ENCODE measurements around the gene MYO18A. TPM values are rescaled to one million over a fixed set of nuclear protein-coding genes. Genes with fewer than 3 reads are reported as not detected.
A peak's percentile ranks its signal among the peaks of the same experiment; 100 is the strongest.

Gene MYO18A
- total RNA-seq, 1 donor from 2014 or later = 171 TPM

- Histone ChIP-seq H3K27me3 (ENCODE audit: control insufficient read depth in 3 of 3, insufficient read depth in 3 of 3, low read length in 3 of 3) (no peaks in the 10 kb centered on the region), H3K27ac (ENCODE audit: low read depth, low read length) (peak overlapping the region; percentile 12), H3K36me3 (ENCODE audit: control insufficient read depth in 3 of 3, insufficient read depth in 3 of 3, low read length in 3 of 3) (peaks cover 60 to 68% (median 65%) of the 10 kb centered on the region in 3 donors), H3K9me3 (ENCODE audit: control insufficient read depth in 3 of 3, low read length in 3 of 3) (no peaks in the 10 kb centered on the region), H3K4me1 (ENCODE audit: control insufficient read depth in 3 of 3, insufficient read depth in 3 of 3, low read length in 3 of 3) (peaks cover 30 to 57% (median 53%) of the 10 kb centered on the region in 3 donors), H3K4me3 (ENCODE audit: low read length in 3 of 3) (no peak overlapping the region), H3K9ac (ENCODE audit: low read depth in 1 of 3, low read length in 3 of 3) (no peak overlapping the region)
Observed at GRCh38 chr17:29076722-29077121, 103.5 kb downstream of the MYO18A start.

GRCh38 chr17:29076087-29076486 is 104.1 kb downstream of the MYO18A start:
- no peak overlapping the region for H3K27ac ChIP-seq (ENCODE audit: low read depth, low read length)

GRCh38 chr17:29074488-29074887 is 105.7 kb downstream of the MYO18A start:
- H3K4me1 ChIP-seq (ENCODE audit: control insufficient read depth in 3 of 3, insufficient read depth in 3 of 3, low read length in 3 of 3) = peaks cover 39 to 71% (median 65%) of the 10 kb centered on the region in 3 donors
- H3K36me3 ChIP-seq (ENCODE audit: control insufficient read depth in 3 of 3, insufficient read depth in 3 of 3, low read length in 3 of 3) = peaks cover 44 to 52% (median 45%) of the 10 kb centered on the region in 3 donors
- H3K9me3 ChIP-seq (ENCODE audit: control insufficient read depth in 3 of 3, low read length in 3 of 3) = no peaks in the 10 kb centered on the region
- peak overlapping the region; percentile 40 for H3K27ac ChIP-seq (ENCODE audit: low read depth, low read length)
- H3K9ac ChIP-seq (ENCODE audit: low read depth in 1 of 3, low read length in 3 of 3) = peak overlapping the region in 1 of 3 donors; percentile 25
- H3K4me3 ChIP-seq (ENCODE audit: low read length in 3 of 3) = no peak overlapping the region
- H3K27me3 ChIP-seq (ENCODE audit: control insufficient read depth in 3 of 3, insufficient read depth in 3 of 3, low read length in 3 of 3) = no peaks in the 10 kb centered on the region

More at GRCh38 chr17:29076087-29076486, 104.1 kb downstream of the MYO18A start:
- Histone ChIP-seq H3K4me3 (ENCODE audit: low read length in 3 of 3) (no peak overlapping the region), H3K27me3 (ENCODE audit: control insufficient read depth in 3 of 3, insufficient read depth in 3 of 3, low read length in 3 of 3) (no peaks in the 10 kb centered on the region), H3K36me3 (ENCODE audit: control insufficient read depth in 3 of 3, insufficient read depth in 3 of 3, low read length in 3 of 3) (peaks cover 55 to 63% (median 60%) of the 10 kb centered on the region in 3 donors), H3K9me3 (ENCODE audit: control insufficient read depth in 3 of 3, low read length in 3 of 3) (no peaks in the 10 kb centered on the region), H3K4me1 (ENCODE audit: control insufficient read depth in 3 of 3, insufficient read depth in 3 of 3, low read length in 3 of 3) (peaks cover 30 to 63% (median 53%) of the 10 kb centered on the region in 3 donors), H3K9ac (ENCODE audit: low read depth in 1 of 3, low read length in 3 of 3) (peak overlapping the region in 1 of 3 donors; percentile 26)

GRCh38 chr17:29073520-29073919 is 106.7 kb downstream of the MYO18A start:
- peaks cover 34 to 42% (median 37%) of the 10 kb centered on the region in 3 donors for H3K36me3 ChIP-seq (ENCODE audit: control insufficient read depth in 3 of 3, insufficient read depth in 3 of 3, low read length in 3 of 3)
- no peak overlapping the region for H3K9ac ChIP-seq (ENCODE audit: low read depth in 1 of 3, low read length in 3 of 3)
- no peaks in the 10 kb centered on the region for H3K27me3 ChIP-seq (ENCODE audit: control insufficient read depth in 3 of 3, insufficient read depth in 3 of 3, low read length in 3 of 3)
- no peak overlapping the region for H3K27ac ChIP-seq (ENCODE audit: low read depth, low read length)
- H3K9me3 ChIP-seq (ENCODE audit: control insufficient read depth in 3 of 3, low read length in 3 of 3) = no peaks in the 10 kb centered on the region
- no peak overlapping the region for H3K4me3 ChIP-seq (ENCODE audit: low read length in 3 of 3)
- peaks cover 32 to 71% (median 61%) of the 10 kb centered on the region in 3 donors for H3K4me1 ChIP-seq (ENCODE audit: control insufficient read depth in 3 of 3, insufficient read depth in 3 of 3, low read length in 3 of 3)

- Histone ChIP-seq H3K27me3 (ENCODE audit: control insufficient read depth in 3 of 3, insufficient read depth in 3 of 3, low read length in 3 of 3) (no peaks in the 10 kb centered on the region), H3K4me1 (ENCODE audit: control insufficient read depth in 3 of 3, insufficient read depth in 3 of 3, low read length in 3 of 3) (peaks cover 29 to 67% (median 57%) of the 10 kb centered on the region in 3 donors), H3K27ac (ENCODE audit: low read depth, low read length) (no peak overlapping the region), H3K36me3 (ENCODE audit: control insufficient read depth in 3 of 3, insufficient read depth in 3 of 3, low read length in 3 of 3) (peaks cover 31 to 38% (median 33%) of the 10 kb centered on the region in 3 donors), H3K9me3 (ENCODE audit: control insufficient read depth in 3 of 3, low read length in 3 of 3) (no peaks in the 10 kb centered on the region), H3K4me3 (ENCODE audit: low read length in 3 of 3) (no peak overlapping the region), H3K9ac (ENCODE audit: low read depth in 1 of 3, low read length in 3 of 3) (no peak overlapping the region)
Observed at GRCh38 chr17:29073045-29073444, 107.2 kb downstream of the MYO18A start.

GRCh38 chr17:29071303-29071702 is 108.9 kb downstream of the MYO18A start:
- peaks cover 21 to 55% (median 42%) of the 10 kb centered on the region in 3 donors for H3K4me1 ChIP-seq (ENCODE audit: control insufficient read depth in 3 of 3, insufficient read depth in 3 of 3, low read length in 3 of 3)
- H3K27me3 ChIP-seq (ENCODE audit: control insufficient read depth in 3 of 3, insufficient read depth in 3 of 3, low read length in 3 of 3) = no peaks in the 10 kb centered on the region
- H3K27ac ChIP-seq (ENCODE audit: low read depth, low read length) = no peak overlapping the region
- no peak overlapping the region for H3K4me3 ChIP-seq (ENCODE audit: low read length in 3 of 3)
- no peak overlapping the region for H3K9ac ChIP-seq (ENCODE audit: low read depth in 1 of 3, low read length in 3 of 3)
- H3K9me3 ChIP-seq (ENCODE audit: control insufficient read depth in 3 of 3, low read length in 3 of 3) = no peaks in the 10 kb centered on the region
- H3K36me3 ChIP-seq (ENCODE audit: control insufficient read depth in 3 of 3, insufficient read depth in 3 of 3, low read length in 3 of 3) = peaks cover 19 to 28% (median 20%) of the 10 kb centered on the region in 3 donors

GRCh38 chr17:29070781-29071180 is 109.4 kb downstream of the MYO18A start:
- no peaks in the 10 kb centered on the region for H3K27me3 ChIP-seq (ENCODE audit: control insufficient read depth in 3 of 3, insufficient read depth in 3 of 3, low read length in 3 of 3)
- H3K9ac ChIP-seq (ENCODE audit: low read depth in 1 of 3, low read length in 3 of 3) = no peak overlapping the region
- peaks cover 17 to 25% (median 19%) of the 10 kb centered on the region in 3 donors for H3K36me3 ChIP-seq (ENCODE audit: control insufficient read depth in 3 of 3, insufficient read depth in 3 of 3, low read length in 3 of 3)
- H3K9me3 ChIP-seq (ENCODE audit: control insufficient read depth in 3 of 3, low read length in 3 of 3) = no peaks in the 10 kb centered on the region
- H3K4me3 ChIP-seq (ENCODE audit: low read length in 3 of 3) = no peak overlapping the region
- no peak overlapping the region for H3K27ac ChIP-seq (ENCODE audit: low read depth, low read length)
- H3K4me1 ChIP-seq (ENCODE audit: control insufficient read depth in 3 of 3, insufficient read depth in 3 of 3, low read length in 3 of 3) = peaks cover 21 to 49% (median 40%) of the 10 kb centered on the region in 3 donors

- Histone ChIP-seq H3K27ac (ENCODE audit: low read depth, low read length) (no peak overlapping the region), H3K9me3 (ENCODE audit: control insufficient read depth in 3 of 3, low read length in 3 of 3) (no peaks in the 10 kb centered on the region), H3K27me3 (ENCODE audit: control insufficient read depth in 3 of 3, insufficient read depth in 3 of 3, low read length in 3 of 3) (no peaks in the 10 kb centered on the region), H3K36me3 (ENCODE audit: control insufficient read depth in 3 of 3, insufficient read depth in 3 of 3, low read length in 3 of 3) (peaks cover 13 to 20% (median 16%) of the 10 kb centered on the region in 3 donors), H3K4me3 (ENCODE audit: low read length in 3 of 3) (no peak overlapping the region), H3K9ac (ENCODE audit: low read depth in 1 of 3, low read length in 3 of 3) (no peak overlapping the region), H3K4me1 (ENCODE audit: control insufficient read depth in 3 of 3, insufficient read depth in 3 of 3, low read length in 3 of 3) (peaks cover 19 to 45% (median 36%) of the 10 kb centered on the region in 3 donors)
Observed at GRCh38 chr17:29070308-29070707, 109.9 kb downstream of the MYO18A start.

GRCh38 chr17:29069526-29070041 is 110.6 kb downstream of the MYO18A start:
- H3K27ac ChIP-seq (ENCODE audit: low read depth, low read length) = peak overlapping the region; percentile 60
- no peaks in the 10 kb centered on the region for H3K9me3 ChIP-seq (ENCODE audit: control insufficient read depth in 3 of 3, low read length in 3 of 3)
- peak overlapping the region in 1 of 3 donors; percentile 23 for H3K4me3 ChIP-seq (ENCODE audit: low read length in 3 of 3)
- H3K9ac ChIP-seq (ENCODE audit: low read depth in 1 of 3, low read length in 3 of 3) = no peak overlapping the region
- H3K4me1 ChIP-seq (ENCODE audit: control insufficient read depth in 3 of 3, insufficient read depth in 3 of 3, low read length in 3 of 3) = peaks cover 14 to 37% (median 31%) of the 10 kb centered on the region in 3 donors
- H3K36me3 ChIP-seq (ENCODE audit: control insufficient read depth in 3 of 3, insufficient read depth in 3 of 3, low read length in 3 of 3) = peaks cover 11 to 15% (median 14%) of the 10 kb centered on the region in 3 donors
- H3K27me3 ChIP-seq (ENCODE audit: control insufficient read depth in 3 of 3, insufficient read depth in 3 of 3, low read length in 3 of 3) = no peaks in the 10 kb centered on the region

- Histone ChIP-seq H3K9me3 (ENCODE audit: control insufficient read depth in 3 of 3, low read length in 3 of 3) (no peaks in the 10 kb centered on the region), H3K27me3 (ENCODE audit: control insufficient read depth in 3 of 3, insufficient read depth in 3 of 3, low read length in 3 of 3) (no peaks in the 10 kb centered on the region), H3K4me1 (ENCODE audit: control insufficient read depth in 3 of 3, insufficient read depth in 3 of 3, low read length in 3 of 3) (peaks cover 9 to 30% (median 23%) of the 10 kb centered on the region in 3 donors), H3K4me3 (ENCODE audit: low read length in 3 of 3) (no peak overlapping the region), H3K27ac (ENCODE audit: low read depth, low read length) (no peak overlapping the region), H3K36me3 (ENCODE audit: control insufficient read depth in 3 of 3, insufficient read depth in 3 of 3, low read length in 3 of 3) (peaks cover 4 to 9% (median 7%) of the 10 kb centered on the region in 3 donors), H3K9ac (ENCODE audit: low read depth in 1 of 3, low read length in 3 of 3) (no peak overlapping the region)
Observed at GRCh38 chr17:29068818-29069217, 111.4 kb downstream of the MYO18A start.

All from skeletal muscle tissue (tissue), 4 donors.